HG03064 (cell line): ENCODE measurements around the gene SLC23A1.
"Not testable (repeated sequence)": the region's sequence is repeated elsewhere in the genome, so short reads cannot be mapped to it uniquely, and the experiment has no call there.

ENCODE experiments used
- ATAC-seq: cut with Tn5 transposase; IDR thresholded peaks from one replicate; pipeline ENCODE4 v1.9.1; 2021; ENCODE audit warnings: low read depth; ENCODE audit not compliant: unreplicated experiment

Gene SLC23A1

GRCh38 chr5:139390639-139391569 is 7.8 kb upstream of the SLC23A1 start:
- no peak for ATAC-seq

GRCh38 chr5:139389701-139390638 is 6.9 kb upstream of the SLC23A1 start, which contains the start of gene MZB1:
MZB1 (minus strand) TSS chr5:139389913; CDS start chr5:139389856, 57 bp downstream.
- peak; percentile 22 for ATAC-seq

- ATAC-seq, result no peak
Observed at GRCh38 chr5:139388198-139388821, 5.2 kb upstream of the SLC23A1 start.

- no peak for ATAC-seq
Observed at GRCh38 chr5:139387611-139388197, 4.6 kb upstream of the SLC23A1 start.

GRCh38 chr5:139386956-139387355 is 3.9 kb upstream of the SLC23A1 start:
- ATAC-seq, result not testable (repeated sequence)

- no peak for ATAC-seq
Observed at GRCh38 chr5:139386050-139386438, 2.9 kb upstream of the SLC23A1 start.

- no peak for ATAC-seq
Observed at GRCh38 chr5:139385061-139386049, 2.3 kb upstream of the SLC23A1 start.

- no peak for ATAC-seq
Observed at GRCh38 chr5:139384591-139385051, 1.5 kb upstream of the SLC23A1 start.

- no peak for ATAC-seq
Observed at GRCh38 chr5:139383993-139384590, 995 bp upstream of the SLC23A1 start.

- no peak for ATAC-seq
Observed at GRCh38 chr5:139382807-139383206, 290 bp downstream of the SLC23A1 start.

- ATAC-seq, result no peak
Observed at GRCh38 chr5:139381837-139382761, 998 bp downstream of the SLC23A1 start.

GRCh38 chr5:139379626-139380449 is 3.3 kb downstream of the SLC23A1 start:
- ATAC-seq, result no peak

- no peak for ATAC-seq
Observed at GRCh38 chr5:139378941-139379361, 4.1 kb downstream of the SLC23A1 start.

- no peak for ATAC-seq
Observed at GRCh38 chr5:139378101-139378825, 4.8 kb downstream of the SLC23A1 start.

- ATAC-seq, result no peak
Observed at GRCh38 chr5:139377226-139377625, 5.9 kb downstream of the SLC23A1 start.

GRCh38 chr5:139376364-139376763 is 6.7 kb downstream of the SLC23A1 start:
- no peak for ATAC-seq
